CD4-positive, alpha-beta T cell treated with Interleukin-10 for 1 hour (primary cell): ENCODE measurements around the gene IKZF3.
"Not testable (repeated sequence)": the region's sequence is repeated elsewhere in the genome, so short reads cannot be mapped to it uniquely, and the experiment has no call there.

Experiments
- DNase-seq: peaks from one replicate; pipeline ENCODE4 v3.0.0-alpha.2; 2020

IKZF3 gene

GRCh38 chr17:39777534-39778365 is 86.4 kb downstream of the IKZF3 start:
- DNase-seq: peak; percentile 61

DNA sequence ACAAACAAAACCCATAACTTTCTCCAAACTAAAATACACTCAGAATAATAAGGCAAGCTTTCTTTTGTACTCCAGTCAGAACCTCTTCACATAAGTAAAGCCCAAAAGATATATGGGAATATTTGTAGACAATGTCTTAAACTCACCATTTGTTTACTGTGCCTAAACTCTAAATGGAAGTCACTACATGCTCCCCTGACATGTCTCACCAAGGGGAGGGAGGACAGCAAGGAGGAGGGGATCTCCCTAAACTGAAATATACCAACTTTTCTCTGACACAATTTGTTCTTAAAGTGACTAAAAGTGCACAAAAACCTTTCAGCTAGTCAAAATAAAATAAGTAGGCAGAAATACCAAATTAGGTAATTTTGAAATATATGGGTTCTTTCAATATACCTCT is 87.9 kb downstream of the IKZF3 start:
- peak; percentile 57 for DNase-seq

- peak; percentile 44 for DNase-seq
Measured at GRCh38 chr17:39775031-39775430, 89.1 kb downstream of the IKZF3 start.

- DNase-seq: no peak
Measured at GRCh38 chr17:39774047-39774446, 90.1 kb downstream of the IKZF3 start.

DNA sequence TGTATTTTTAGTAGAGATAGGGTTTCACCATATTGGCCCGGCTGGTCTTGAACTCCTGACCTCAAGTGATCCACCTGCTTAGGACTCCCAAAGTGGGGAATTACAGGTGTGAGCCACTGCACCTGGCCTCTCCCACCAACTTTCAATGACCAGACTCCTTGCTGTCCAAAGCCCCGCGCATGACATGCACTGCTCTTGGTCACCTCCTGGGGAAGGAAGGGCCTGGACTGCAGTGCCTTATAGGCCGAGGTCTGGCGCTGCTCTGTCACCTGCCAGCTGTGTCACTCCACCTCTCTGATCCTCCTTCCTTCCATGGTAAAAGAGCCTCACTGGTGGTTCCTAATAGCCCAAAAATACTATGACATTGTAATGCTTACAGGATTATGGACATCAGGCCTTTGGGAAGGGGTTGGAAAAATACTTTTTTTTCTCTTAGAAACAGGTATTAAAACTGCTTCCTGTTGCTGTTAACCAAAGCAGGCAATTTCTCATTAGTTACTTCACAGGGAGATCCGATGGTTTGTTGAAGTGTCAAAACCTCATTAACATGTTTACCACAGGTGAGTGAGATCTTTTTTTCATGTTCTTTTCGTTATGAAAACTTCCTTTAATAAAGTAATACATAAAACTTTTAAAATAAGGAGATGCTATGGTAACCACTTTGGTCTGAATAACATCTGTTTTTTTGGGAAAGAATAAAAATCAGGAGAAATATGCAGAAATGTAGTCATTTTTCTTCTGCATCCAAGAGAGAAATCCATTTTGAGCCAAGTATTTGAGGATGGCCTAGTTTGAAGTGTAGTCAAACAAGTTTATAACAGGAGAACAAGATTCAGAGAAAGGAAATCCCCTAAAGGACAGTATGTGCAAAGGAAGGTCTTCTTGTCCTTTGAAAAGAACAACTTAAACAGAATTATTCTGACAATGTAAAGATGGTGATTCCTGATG is 90.9 kb downstream of the IKZF3 start:
- peak; percentile 64 for DNase-seq

- DNase-seq: no peak
Measured at GRCh38 chr17:39772415-39772814, 91.7 kb downstream of the IKZF3 start.

- peak; percentile 82 for DNase-seq
Measured at GRCh38 chr17:39769974-39770587, 94.0 kb downstream of the IKZF3 start.

DNA sequence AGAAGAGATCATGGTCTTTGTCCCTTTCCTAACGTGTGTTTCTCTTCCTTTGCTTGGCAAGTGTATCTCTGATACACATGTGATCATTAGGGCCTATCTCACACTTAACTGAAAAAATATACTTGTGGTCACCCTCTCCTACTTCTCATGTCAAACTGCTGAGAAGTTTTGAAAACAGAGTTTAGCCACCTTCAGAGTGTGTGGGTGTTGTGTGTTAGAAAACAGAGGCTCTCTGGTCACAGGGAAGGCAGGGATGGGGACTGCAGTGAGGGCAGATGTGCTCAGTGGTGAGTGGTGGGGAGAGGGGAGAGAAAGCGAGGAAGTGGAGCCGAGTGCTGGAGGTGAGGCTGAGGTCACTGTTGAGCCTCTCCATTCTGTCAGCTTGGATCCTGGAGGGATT is 97.0 kb downstream of the IKZF3 start:
- DNase-seq: peak; percentile 33

- DNase-seq: no peak
Measured at GRCh38 chr17:39765766-39766165, 98.3 kb downstream of the IKZF3 start.

DNA sequence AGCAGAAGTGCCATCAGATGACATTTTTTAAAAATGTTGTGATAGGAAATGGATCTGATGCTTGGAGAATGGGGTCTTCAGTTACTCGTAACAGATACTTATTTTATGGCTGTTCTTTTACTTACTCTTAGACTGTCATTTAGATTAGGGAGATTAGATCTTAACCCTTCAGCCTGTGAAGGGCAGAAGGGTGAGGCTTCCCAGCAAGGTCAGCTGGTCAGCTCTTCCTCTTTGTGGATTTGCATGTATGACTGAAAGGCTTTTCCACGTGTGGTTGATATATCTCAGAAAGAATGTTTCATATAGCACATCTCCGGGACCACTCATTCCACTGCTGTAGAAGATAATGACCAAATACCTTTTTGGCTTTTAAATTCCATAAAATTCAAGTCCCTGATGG is 98.9 kb downstream of the IKZF3 start:
- DNase-seq: no peak

- DNase-seq: not testable (repeated sequence)
Measured at GRCh38 chr17:39764171-39764570, 99.9 kb downstream of the IKZF3 start.

- no peak for DNase-seq
Measured at GRCh38 chr17:39763051-39763820, 100.9 kb downstream of the IKZF3 start.

DNA sequence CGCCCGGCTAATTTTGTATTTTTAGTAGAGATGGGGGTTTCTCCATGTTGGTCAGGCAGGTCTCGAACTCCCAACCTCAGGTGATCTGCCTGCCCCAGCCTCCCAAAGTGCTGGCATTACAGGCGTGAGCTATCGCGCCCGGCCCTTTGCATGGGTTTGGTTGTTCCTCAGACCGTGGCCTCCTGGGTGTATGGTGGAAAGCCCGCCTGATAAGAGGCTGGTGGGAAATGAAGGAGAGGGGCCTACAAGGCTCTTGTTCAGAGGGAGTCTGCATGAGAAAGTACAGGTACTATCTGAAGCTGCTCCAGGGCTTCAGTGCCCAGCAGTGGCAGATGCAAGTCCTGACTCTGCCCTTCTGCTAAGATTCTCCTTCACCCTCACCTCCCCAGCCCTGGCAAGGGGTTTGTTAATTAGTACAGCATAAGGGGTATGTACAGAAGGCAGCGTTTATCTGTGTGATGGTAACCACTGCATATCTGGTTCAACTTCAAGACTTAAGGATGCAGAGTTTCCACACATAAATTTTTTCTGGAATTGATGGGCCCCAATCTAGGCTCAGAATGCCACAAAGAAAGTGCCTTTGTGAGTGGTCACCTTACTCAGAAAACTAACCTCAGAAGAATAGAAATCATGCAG is 102.1 kb downstream of the IKZF3 start:
- DNase-seq: no peak

DNA sequence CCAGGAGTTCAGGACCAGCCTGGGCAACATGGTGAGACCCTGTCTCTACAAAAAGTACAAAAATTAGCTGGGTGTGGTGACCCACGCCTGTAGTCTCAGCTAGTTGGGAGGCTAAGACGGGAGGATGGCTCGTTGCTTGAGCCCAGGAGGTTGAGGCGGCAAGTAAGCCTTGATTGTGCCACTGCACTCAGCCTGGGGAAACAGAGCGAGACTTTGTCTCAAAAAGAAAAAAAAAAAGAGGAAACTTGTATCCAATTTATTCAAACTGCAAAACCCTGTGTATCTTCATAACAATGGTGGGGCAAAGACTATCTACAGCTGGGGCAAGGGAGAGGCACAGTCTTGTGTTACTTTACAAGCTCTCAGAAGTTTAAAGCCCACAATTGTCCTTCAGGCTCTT is 104.9 kb downstream of the IKZF3 start:
- DNase-seq: no peak

- DNase-seq: peak; percentile 75
Measured at GRCh38 chr17:39757931-39758873, 105.9 kb downstream of the IKZF3 start.

- DNase-seq: no peak
Measured at GRCh38 chr17:39757176-39757662, 106.9 kb downstream of the IKZF3 start.

- DNase-seq: no peak
Measured at GRCh38 chr17:39756380-39757079, 107.6 kb downstream of the IKZF3 start.

DNA sequence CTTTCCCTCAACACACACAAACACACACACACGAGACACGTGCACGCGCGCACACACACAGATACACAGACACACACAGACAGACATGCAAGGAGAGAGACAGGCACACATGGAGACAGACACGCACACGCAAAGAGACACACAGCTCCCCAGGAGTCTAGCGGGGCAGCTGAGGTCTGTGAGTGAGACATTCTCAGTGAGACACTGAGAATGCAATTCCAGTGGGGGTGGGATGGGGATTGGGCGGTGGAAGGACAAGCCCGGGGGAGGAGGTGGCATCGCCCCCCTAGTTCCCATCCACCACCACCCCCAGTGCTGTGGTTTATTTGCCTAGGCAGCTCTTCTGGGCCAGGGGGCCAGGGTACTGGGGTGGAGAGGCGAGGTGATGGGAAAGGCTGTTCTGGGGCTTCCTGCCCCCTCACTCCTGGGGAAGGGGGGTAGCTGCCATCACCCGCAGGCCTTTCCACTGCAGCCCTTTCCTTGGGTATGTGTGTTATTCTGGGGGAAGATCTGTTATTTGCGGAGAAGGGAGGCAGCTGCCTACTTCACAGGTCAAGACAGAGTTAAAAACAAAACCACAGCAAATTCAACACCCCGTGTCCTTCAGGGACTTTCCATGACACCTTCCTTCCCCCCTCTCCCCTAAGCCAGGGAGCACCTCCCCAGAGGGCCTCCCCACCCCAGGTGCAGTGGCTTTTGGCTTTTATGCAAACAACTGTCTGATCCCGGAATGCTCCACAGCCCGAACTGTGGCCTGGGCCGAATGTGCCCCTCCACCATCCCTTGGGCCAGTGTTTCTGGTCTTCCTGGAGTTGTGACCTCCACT is 108.3 kb downstream of the IKZF3 start:
- DNase-seq: peak; percentile 85

GRCh38 chr17:39754958-39755553 is 109.1 kb downstream of the IKZF3 start:
- no peak for DNase-seq
